ENCODE results near the gene EVL.

The EVL gene

GRCh38 chr14:100104006-100104352, 38.8 kb downstream of the EVL start:
- TF ChIP-seq RARB (CRISPR knock-in tag; IDR thresholded peaks at IDR 0.05): no peak
- ATAC-seq: no peak

GRCh38 chr14:100104523-100105300, 39.5 kb downstream of the EVL start:
- TF ChIP-seq SNAI2 (CRISPR knock-in tag; IDR thresholded peaks at IDR 0.05) (no peak), POU6F1 (CRISPR knock-in tag; IDR thresholded peaks at IDR 0.05; ENCODE audit: borderline replicate concordance, low read depth) (no peak), ISL1 (CRISPR knock-in tag; IDR thresholded peaks at IDR 0.05) (peak; percentile 49; the same call in 1 of the 2 replicates), ZC3H10 (CRISPR knock-in tag; IDR thresholded peaks at IDR 0.05) (no peak), TSHZ2 (CRISPR knock-in tag; IDR thresholded peaks at IDR 0.05) (no peak), GLIS3 (CRISPR knock-in tag; IDR thresholded peaks at IDR 0.05) (no peak), ESRRG (CRISPR knock-in tag; IDR thresholded peaks at IDR 0.05) (no peak), TOX (CRISPR knock-in tag; IDR thresholded peaks at IDR 0.05; ENCODE audit: borderline replicate concordance) (no peak)
- peak; percentile 70 for ATAC-seq

GRCh38 chr14:100105357-100106169, 40.3 kb downstream of the EVL start:
- TF ChIP-seq GLIS3 (CRISPR knock-in tag; IDR thresholded peaks at IDR 0.05): no peak
- TF ChIP-seq SNAI2 (CRISPR knock-in tag; IDR thresholded peaks at IDR 0.05): no peak
- ATAC-seq: no peak

GRCh38 chr14:100106250-100107112, 41.3 kb downstream of the EVL start:
- ATAC-seq: no peak

More at GRCh38 chr14:100106250-100107112, 41.3 kb downstream of the EVL start:
- TF ChIP-seq GLIS3 (CRISPR knock-in tag; IDR thresholded peaks at IDR 0.05) (no peak), TCF4 (CRISPR knock-in tag; IDR thresholded peaks at IDR 0.05; ENCODE audit: borderline replicate concordance) (no peak), CSDC2 (CRISPR knock-in tag; IDR thresholded peaks at IDR 0.05) (no peak), CREB5 (CRISPR knock-in tag; IDR thresholded peaks at IDR 0.05; ENCODE audit: low read depth) (no peak), PPARA (CRISPR knock-in tag; IDR thresholded peaks at IDR 0.05; ENCODE audit: borderline replicate concordance) (no peak), ZNF8 (CRISPR knock-in tag; IDR thresholded peaks at IDR 0.05) (no peak), ZNF70 (CRISPR knock-in tag; IDR thresholded peaks at IDR 0.05) (no peak), CSRNP3 (CRISPR knock-in tag; IDR thresholded peaks at IDR 0.05) (no peak), PATZ1 (CRISPR knock-in tag; IDR thresholded peaks at IDR 0.05; ENCODE audit: borderline replicate concordance) (no peak), ARNTL (CRISPR knock-in tag; IDR thresholded peaks at IDR 0.05; ENCODE audit: borderline replicate concordance, low read depth) (no peak), ESRRG (CRISPR knock-in tag; IDR thresholded peaks at IDR 0.05) (no peak), OSR1 (CRISPR knock-in tag; IDR thresholded peaks at IDR 0.05) (no peak), ZFP3 (CRISPR knock-in tag; IDR thresholded peaks at IDR 0.05) (no peak)

All from SK-N-SH treated with all-trans-retinoic acid at 6 μM for 48 hours (cell line).